Mesenchymal stem cell (in vitro differentiated cells and primary cell): ENCODE data around the gene MIDN.

Source experiments
- DNase-seq: peaks from one replicate; pipeline ENCODE4 v3.0.0-alpha.2; 2013
- H2AFZ ChIP-seq: one replicate; pipeline ENCODE4 v1.6.1; 2013; ENCODE audit warnings: low read depth, mild to moderate bottlenecking, control low read depth, inconsistent platforms, low read length, moderate library complexity
- H2AK5ac ChIP-seq: 2 replicates; pipeline ENCODE4 v1.6.1; 2013; ENCODE audit warnings: low read length, moderate library complexity, mild to moderate bottlenecking, inconsistent platforms; ENCODE audit not compliant: severe bottlenecking
- H2BK120ac ChIP-seq: one replicate; pipeline ENCODE4 v1.6.1; 2013; ENCODE audit warnings: low read depth, mild to moderate bottlenecking, inconsistent platforms, low read length, moderate library complexity
- H2BK12ac ChIP-seq, 2 experiments: one replicate each; pipeline ENCODE4 v1.6.1; 2013; ENCODE audit warnings: inconsistent platforms in 2 of 2, low read length in 2 of 2, mild to moderate bottlenecking in 2 of 2, moderate library complexity in 2 of 2, control low read depth in 1 of 2
- H2BK15ac ChIP-seq: one replicate; pipeline ENCODE4 v1.6.1; 2013; ENCODE audit warnings: mild to moderate bottlenecking, low read depth, inconsistent platforms; ENCODE audit not compliant: poor library complexity, severe bottlenecking
- H2BK5ac ChIP-seq: 2 replicates; pipeline ENCODE4 v1.6.1; 2013; ENCODE audit warnings: low read depth, mild to moderate bottlenecking, low read length, control low read depth, inconsistent platforms; ENCODE audit not compliant: poor library complexity, severe bottlenecking
- H3K14ac ChIP-seq, 2 experiments: one replicate each; pipeline ENCODE4 v1.6.1; 2013; ENCODE audit warnings: inconsistent platforms in 2 of 2, low read length in 2 of 2, control low read depth in 1 of 2, mild to moderate bottlenecking in 1 of 2, moderate library complexity in 1 of 2
- H3K18ac ChIP-seq, 2 experiments: one replicate each; pipeline ENCODE4 v1.6.1; 2013; ENCODE audit warnings: inconsistent platforms in 2 of 2, low read length in 2 of 2, control low read depth in 1 of 2, low read depth in 1 of 2, mild to moderate bottlenecking in 1 of 2
- H3K23ac ChIP-seq, 2 experiments: one replicate each; pipeline ENCODE4 v1.6.1; 2013; ENCODE audit warnings: inconsistent platforms in 2 of 2, low read length in 2 of 2, mild to moderate bottlenecking in 2 of 2, moderate library complexity in 2 of 2, control low read depth in 1 of 2
- H3K27ac ChIP-seq: 2 replicates; pipeline ENCODE4 v1.5.1; 2013; ENCODE audit warnings: mild to moderate bottlenecking, moderate library complexity, low read length, control low read depth, inconsistent platforms; ENCODE audit not compliant: poor library complexity, severe bottlenecking
- H3K27me3 ChIP-seq, 2 experiments: 2 replicates each; pipeline versions ENCODE4 v1.6.1 to v1.7.0; 2013; ENCODE audit warnings: low read length in 2 of 2, mild to moderate bottlenecking in 2 of 2, moderate library complexity in 2 of 2, control low read depth in 1 of 2, inconsistent platforms in 1 of 2; ENCODE audit not compliant: control insufficient read depth in 1 of 2, insufficient read depth in 1 of 2
- H3K36me3 ChIP-seq, 2 experiments: 2 replicates each; pipeline versions ENCODE4 v1.6.1 to v1.7.0; 2013; ENCODE audit warnings: low read length in 2 of 2, control low read depth in 1 of 2, inconsistent platforms in 1 of 2, low read depth in 1 of 2, mild to moderate bottlenecking in 1 of 2; ENCODE audit not compliant: insufficient read depth in 2 of 2, control insufficient read depth in 1 of 2
- H3K4ac ChIP-seq, 2 experiments: one replicate each; pipeline ENCODE4 v1.6.1; 2013; ENCODE audit warnings: inconsistent platforms in 2 of 2, low read length in 2 of 2, mild to moderate bottlenecking in 2 of 2, moderate library complexity in 2 of 2, control low read depth in 1 of 2, low read depth in 1 of 2
- H3K4me1 ChIP-seq: 2 replicates; pipeline ENCODE4 v1.6.1; 2013; ENCODE audit warnings: low read depth, low read length, control low read depth; ENCODE audit not compliant: control insufficient read depth, insufficient read depth
- H3K4me2 ChIP-seq: 2 replicates; pipeline ENCODE4 v1.6.1; 2013; ENCODE audit warnings: low read length, mild to moderate bottlenecking, inconsistent platforms; ENCODE audit not compliant: poor library complexity, severe bottlenecking
- H3K4me3 ChIP-seq, 2 experiments: 2 replicates each; pipeline versions ENCODE4 v1.5.1 to v1.7.0; 2013; ENCODE audit warnings: low read length in 2 of 2, mild to moderate bottlenecking in 2 of 2, control low read depth in 1 of 2, low read depth in 1 of 2; ENCODE audit not compliant: insufficient read depth in 1 of 2
- H3K79me1 ChIP-seq: replicated peaks from 2 replicates; pipeline ENCODE4 v1.6.1; 2013; ENCODE audit warnings: mild to moderate bottlenecking, control low read depth, low read length, inconsistent platforms; ENCODE audit not compliant: poor library complexity, severe bottlenecking
- H3K9ac ChIP-seq: 2 replicates; pipeline ENCODE4 v1.7.0; 2013; ENCODE audit warnings: mild to moderate bottlenecking, low read length, moderate library complexity
- H3K9me3 ChIP-seq: 2 replicates; pipeline ENCODE4 v1.7.0; 2013; ENCODE audit warnings: mild to moderate bottlenecking, low read length; ENCODE audit not compliant: control insufficient read depth
- H4K8ac ChIP-seq: one replicate; pipeline ENCODE4 v1.6.1; 2013; ENCODE audit warnings: inconsistent platforms, mild to moderate bottlenecking, low read length, moderate library complexity
- H4K91ac ChIP-seq: one replicate; pipeline ENCODE4 v1.6.1; 2013; ENCODE audit warnings: mild to moderate bottlenecking, low read length, inconsistent platforms
- WGBS: methylation state at CpG from one replicate; pipeline ENCODE4 v1.1.7; 2013; ENCODE audit warnings: mixed read lengths; 5-methylcytosine and 5-hydroxymethylcytosine counted together

The MIDN gene

DNA sequence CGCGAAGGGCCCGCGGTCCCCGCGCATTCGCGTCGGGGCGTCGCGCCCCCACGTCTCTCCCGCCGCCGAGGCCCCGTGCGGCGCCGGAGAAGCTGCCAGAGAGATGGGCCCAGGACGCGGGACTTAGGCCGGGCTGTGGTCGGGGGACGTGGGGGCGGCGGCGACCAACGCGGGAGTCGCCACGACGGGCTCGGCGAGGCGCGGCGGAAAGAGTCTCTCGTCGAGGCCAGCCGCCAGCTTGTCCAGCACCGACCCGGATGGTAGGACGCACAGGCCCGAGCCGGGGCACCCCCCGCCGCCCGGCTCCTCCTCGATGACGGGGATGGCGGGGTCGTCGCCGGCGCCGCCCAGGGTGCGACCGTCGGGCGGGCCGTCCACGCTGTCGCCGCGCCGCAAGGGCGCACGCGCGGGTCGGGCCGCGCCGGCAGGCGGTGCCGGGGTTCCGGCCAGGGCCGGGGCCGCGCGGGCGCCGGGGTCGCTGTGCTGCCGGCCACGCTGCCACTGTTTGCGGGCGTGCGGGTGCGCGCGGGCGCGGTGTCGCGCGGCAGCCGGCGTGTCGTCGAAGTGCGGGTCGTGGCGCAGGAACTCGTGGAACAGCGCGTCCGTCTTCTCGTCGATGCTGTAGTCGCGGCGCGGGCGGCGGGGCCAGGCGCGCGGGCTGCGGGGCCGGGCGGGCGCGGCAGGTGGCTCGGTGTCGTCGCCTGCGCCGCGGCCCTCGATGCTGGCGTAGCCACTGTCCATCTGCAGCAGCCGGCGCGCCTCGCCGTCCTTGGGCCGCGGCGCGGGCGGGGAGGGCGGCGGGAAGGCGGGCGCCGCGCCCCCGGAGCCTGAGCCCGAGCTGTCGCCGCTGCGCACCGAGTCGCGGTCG lies 19.1 kb upstream of the MIDN start:
- H3K4ac ChIP-seq = no peak overlapping the region
- peaks cover 47% of the 10 kb centered on the region for H3K4me1 ChIP-seq
- no peak overlapping the region for H3K9ac ChIP-seq
- H2AK5ac ChIP-seq = no peak overlapping the region
- H2BK5ac ChIP-seq = no peak overlapping the region
- no peak overlapping the region for H3K18ac ChIP-seq
- no peak overlapping the region for H4K91ac ChIP-seq
- no peak overlapping the region for H3K23ac ChIP-seq
- WGBS = 97% methylated on average over 142 of the region's 158 CpGs
- no peak overlapping the region for H3K14ac ChIP-seq
- no peak overlapping the region for H2AFZ ChIP-seq
- DNase-seq = no peak
- no peak overlapping the region for H3K4me3 ChIP-seq
- peaks cover 9 to 93% of the 10 kb centered on the region in 2 experiments for H3K36me3 ChIP-seq
- no peak overlapping the region for H3K4me2 ChIP-seq
- no peaks in the 10 kb centered on the region for H3K27me3 ChIP-seq
- H3K9me3 ChIP-seq = no peaks in the 10 kb centered on the region
- H3K79me1 ChIP-seq = peaks cover 23% of the 10 kb centered on the region
- H2BK120ac ChIP-seq = no peak overlapping the region
- H2BK15ac ChIP-seq = no peak overlapping the region
- H3K27ac ChIP-seq = no peak overlapping the region
- no peak overlapping the region for H2BK12ac ChIP-seq
- no peak overlapping the region for H4K8ac ChIP-seq

DNA sequence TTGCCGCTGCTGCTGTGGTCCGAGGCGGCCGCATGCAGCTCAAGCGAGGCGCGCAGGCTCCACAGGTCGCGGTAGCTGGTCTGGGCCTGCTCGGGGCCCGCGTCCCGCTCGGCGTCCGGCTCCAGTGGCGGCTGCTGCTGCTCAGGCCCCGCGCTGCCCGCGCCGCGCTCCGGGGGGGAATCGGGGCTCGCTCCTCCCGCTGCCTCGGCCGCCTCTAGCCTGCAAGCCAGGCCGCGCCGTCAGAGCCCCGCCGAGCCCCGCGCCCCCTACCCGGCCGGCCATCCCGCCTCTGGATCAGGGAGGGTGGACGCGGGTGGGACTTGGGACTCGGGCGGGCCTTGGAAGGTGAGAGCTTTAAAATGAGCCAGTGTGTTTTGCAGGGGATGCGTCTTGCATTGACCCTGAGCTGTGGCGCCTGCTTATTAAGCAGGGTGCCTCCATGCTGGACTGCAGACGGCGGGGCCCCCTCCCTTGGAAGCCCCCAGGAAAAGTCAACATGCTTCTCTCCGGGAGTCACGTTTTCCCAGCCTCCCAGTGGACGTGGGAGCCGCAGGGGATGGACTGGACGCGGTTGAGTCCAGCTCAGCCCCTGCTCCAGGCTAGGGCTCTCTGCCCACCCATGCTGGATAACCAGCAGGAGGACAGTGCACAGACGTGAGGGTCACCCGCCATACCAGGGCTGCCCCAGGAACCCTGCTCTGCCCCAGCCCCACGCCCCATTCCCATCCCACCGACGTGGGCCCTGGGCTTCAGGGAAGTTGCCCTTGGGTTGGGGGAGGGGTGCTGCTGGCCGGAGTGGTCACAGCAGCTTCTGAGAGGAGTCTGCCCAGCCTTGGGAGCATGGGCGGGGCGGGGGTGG lies 18.2 kb upstream of the MIDN start:
- WGBS = 95% methylated on average over 52 of the region's 61 CpGs
- H2BK120ac ChIP-seq = no peak overlapping the region

DNA sequence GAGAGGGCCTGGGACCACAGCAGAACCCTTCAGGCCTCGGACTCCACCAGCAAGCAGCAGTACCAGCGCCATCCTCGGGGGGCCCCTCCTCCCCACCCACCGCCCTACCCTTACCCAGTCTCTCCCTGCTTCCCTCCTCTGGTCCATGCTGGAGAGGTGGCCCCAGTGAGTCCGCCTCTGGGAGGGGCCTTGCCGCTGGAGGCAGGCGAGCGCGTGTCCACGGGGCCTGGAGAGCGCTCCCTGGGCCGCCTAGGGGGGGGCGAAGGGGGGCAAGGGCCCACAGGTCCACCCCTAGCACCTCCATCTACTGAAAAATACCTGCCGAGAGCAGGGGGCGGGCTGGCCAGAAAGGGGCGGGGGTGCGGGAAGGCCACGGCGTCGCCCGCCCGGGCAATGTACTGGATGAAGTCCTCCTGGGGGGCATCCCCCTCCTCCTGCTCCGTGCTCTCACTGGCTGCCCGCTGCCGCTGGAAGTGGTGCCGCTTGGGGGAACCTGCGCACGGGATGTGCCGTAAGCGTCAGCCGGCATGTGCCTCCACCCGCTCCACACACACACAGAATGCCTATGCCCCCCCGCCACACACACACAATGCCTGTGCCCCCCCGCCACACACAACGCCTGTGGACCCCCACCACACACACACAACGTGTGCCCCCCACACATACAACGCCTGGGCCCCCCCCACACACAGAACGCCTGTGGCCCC lies 17.4 kb upstream of the MIDN start:
- no peaks in the 10 kb centered on the region for H3K9me3 ChIP-seq

More for the DNA sequence above, 18.2 kb upstream of the MIDN start:
- Histone ChIP-seq H2AFZ (no peak overlapping the region), H2BK15ac (no peak overlapping the region), H3K4me1 (peaks cover 39% of the 10 kb centered on the region), H3K79me1 (peaks cover 22% of the 10 kb centered on the region), H3K23ac (no peak overlapping the region), H3K9ac (no peak overlapping the region), H4K8ac (no peak overlapping the region), H2AK5ac (no peak overlapping the region), H3K27me3 (no peaks in the 10 kb centered on the region), H4K91ac (no peak overlapping the region), H2BK12ac (no peak overlapping the region), H2BK5ac (no peak overlapping the region), H3K27ac (no peak overlapping the region), H3K4me2 (no peak overlapping the region), H3K14ac (no peak overlapping the region), H3K18ac (no peak overlapping the region), H3K4ac (no peak overlapping the region), H3K4me3 (no peak overlapping the region), H3K36me3 (peaks cover 14 to 94% of the 10 kb centered on the region in 2 experiments), H3K9me3 (no peaks in the 10 kb centered on the region)
- DNase-seq = no peak

More for the DNA sequence above, 17.4 kb upstream of the MIDN start:
- Histone ChIP-seq H2AFZ (no peak overlapping the region), H2BK12ac (no peak overlapping the region), H3K18ac (no peak overlapping the region), H2BK15ac (peak overlapping the region; percentile 35), H3K27me3 (no peaks in the 10 kb centered on the region), H3K4me2 (no peak overlapping the region), H3K79me1 (peaks cover 27% of the 10 kb centered on the region), H3K36me3 (peaks cover 20 to 96% of the 10 kb centered on the region in 2 experiments), H3K4me1 (peaks cover 42% of the 10 kb centered on the region), H2BK5ac (no peak overlapping the region), H3K4ac (no peak overlapping the region), H3K27ac (no peak overlapping the region), H4K8ac (no peak overlapping the region), H3K23ac (no peak overlapping the region), H3K4me3 (no peak overlapping the region), H3K14ac (no peak overlapping the region), H3K9ac (no peak overlapping the region), H2AK5ac (no peak overlapping the region), H4K91ac (no peak overlapping the region), H2BK120ac (no peak overlapping the region)
- WGBS = 92% methylated on average over 32 of the region's 38 CpGs
- no peak for DNase-seq
